ENCODE measurements around the gene NOVA2. TPM values are rescaled to one million over a fixed set of nuclear protein-coding genes. Genes with fewer than 3 reads are reported as not detected.
"Not testable (repeated sequence)": the region's sequence is repeated elsewhere in the genome, so short reads cannot be mapped to it uniquely, and the experiment has no call there.

The NOVA2 gene
- total RNA-seq, 1 donor = under 0.01 TPM

DNA sequence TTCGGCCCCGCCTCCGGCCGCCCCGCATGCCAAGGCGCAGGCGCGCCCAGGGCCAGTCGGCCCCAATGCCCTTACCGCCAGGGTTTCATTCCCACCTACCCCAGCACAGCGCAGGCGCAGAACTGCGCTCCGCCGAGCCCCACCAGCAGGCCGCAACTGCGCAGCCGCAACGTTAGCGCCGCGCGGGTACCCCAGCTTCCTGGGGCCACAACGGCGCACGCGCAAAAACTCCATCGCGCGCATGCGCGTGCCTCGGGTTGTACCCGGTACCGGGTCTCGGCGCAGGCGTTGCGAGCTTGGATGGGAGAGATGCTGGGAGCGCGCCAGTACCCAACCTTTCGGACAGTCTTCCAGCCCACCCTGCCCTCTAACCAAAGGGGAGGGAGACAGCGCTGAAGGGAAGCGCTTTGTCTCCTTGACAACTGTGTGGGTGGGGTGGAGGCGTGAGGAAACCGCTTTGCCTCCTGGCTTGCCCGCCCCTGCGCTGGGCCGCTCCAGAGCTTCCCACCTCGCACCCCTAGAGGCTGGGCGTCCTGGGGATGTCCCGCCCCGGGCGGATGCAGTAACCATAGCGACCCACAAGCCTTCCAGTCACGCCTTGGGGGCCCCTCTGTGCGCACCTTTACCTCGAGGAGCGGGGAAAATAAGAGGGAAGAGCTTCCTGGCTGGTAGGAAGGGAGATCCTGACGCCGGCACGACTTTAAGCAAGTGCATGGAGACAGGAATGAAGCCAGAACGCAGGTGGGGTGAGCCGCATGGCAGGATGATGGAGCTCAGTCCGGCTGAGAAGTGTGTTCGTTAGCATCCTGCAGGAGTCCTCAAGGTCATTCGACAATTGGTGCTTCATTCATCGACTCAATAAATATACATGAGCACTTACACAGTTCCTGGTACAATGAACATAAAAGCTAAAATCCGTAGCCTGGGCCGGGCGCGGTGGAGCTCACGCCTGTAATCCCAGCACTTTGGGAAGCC is 70.7 kb downstream of the NOVA2 start:
- Histone ChIP-seq H3K4me1 (ENCODE audit: insufficient read depth, low read length) (peaks cover 18% of the 10 kb centered on the region), H3K4me3 (ENCODE audit: low read length) (peak overlapping the region; percentile 72), H3K27me3 (ENCODE audit: insufficient read depth, low read length) (no peaks in the 10 kb centered on the region), H3K9me3 (ENCODE audit: low read depth, low read length) (no peaks in the 10 kb centered on the region)

DNA sequence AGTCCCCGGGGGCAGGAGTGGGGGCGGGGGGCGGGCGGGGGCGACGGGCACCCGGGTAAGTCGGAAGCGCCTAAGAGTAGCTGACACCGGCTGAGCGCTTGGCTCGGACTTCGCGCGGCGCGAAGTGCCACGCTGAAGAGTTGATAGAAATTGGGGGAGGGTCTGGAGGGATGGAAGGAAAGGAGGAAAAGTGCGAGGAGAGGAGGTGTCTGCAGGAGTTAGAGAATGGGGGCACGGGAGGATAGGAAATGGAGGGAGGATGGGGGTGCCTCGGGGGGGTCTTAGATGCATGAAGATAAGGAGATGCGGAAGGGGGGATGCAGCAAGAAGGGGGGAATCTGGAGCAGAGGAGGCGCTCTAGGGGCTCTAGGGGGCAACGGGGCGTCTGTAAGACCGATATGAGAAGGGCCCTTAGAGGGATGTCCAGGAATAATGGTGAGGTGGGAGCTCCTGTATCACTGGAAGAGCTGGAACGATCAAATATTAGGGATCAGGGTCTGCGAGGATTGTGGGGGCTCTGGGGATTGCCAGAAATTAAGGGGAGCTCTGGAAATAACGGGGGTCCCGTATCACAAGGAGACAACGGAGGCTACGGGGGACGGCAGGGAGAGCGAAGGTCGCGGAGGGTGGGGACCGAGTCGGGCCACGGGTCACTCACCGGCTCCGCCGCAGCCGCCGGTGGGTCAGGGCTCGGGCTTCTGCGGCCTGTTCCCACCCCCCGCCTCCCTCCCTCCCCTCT is 71.6 kb downstream of the NOVA2 start, which contains the start of gene MYPOP:
MYPOP (minus strand) TSS at position 702 of the 739 bp plus-strand sequence. CDS start 840 bp downstream, outside the sequence.
- Histone ChIP-seq H3K4me3 (ENCODE audit: low read length) (peak within 1 kb of the TSS; percentile 72), H3K9me3 (ENCODE audit: low read depth, low read length) (no peaks in the 10 kb centered on the region), H3K4me1 (ENCODE audit: insufficient read depth, low read length) (peaks cover 23% of the 10 kb centered on the region), H3K27me3 (ENCODE audit: insufficient read depth, low read length) (no peaks in the 10 kb centered on the region)

DNA sequence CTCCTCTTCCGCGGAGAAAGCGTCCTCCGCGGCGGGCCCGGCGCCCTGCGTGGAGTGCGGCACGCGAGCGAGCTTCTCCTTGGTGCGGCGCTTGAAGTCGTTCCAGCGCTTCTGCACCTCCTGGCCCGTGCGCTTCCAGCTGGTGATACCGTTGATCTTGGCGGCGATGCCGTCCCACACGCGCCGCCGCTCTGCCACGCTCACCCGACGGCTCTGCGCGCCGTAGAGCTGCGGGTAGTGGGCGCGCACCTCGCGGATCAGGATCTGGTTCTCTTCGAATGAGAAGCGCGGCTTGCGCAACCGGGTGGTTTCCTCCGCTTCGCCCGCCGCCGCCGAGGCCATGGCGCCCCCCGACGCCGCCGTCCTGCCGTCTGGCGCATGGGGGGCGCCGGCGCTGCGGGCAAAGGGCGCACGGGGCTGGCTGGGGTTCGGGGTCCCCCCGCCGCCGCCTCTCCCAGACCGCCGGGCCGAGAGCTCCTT is 72.2 kb downstream of the NOVA2 start:
- no peaks in the 10 kb centered on the region for H3K27me3 ChIP-seq (ENCODE audit: insufficient read depth, low read length)
- H3K9me3 ChIP-seq (ENCODE audit: low read depth, low read length) = no peaks in the 10 kb centered on the region
- peak overlapping the region; percentile 24 for H3K4me3 ChIP-seq (ENCODE audit: low read length)
- peaks cover 25% of the 10 kb centered on the region for H3K4me1 ChIP-seq (ENCODE audit: insufficient read depth, low read length)

- no peaks in the 10 kb centered on the region for H3K27me3 ChIP-seq (ENCODE audit: insufficient read depth, low read length)
- peaks cover 25% of the 10 kb centered on the region for H3K4me1 ChIP-seq (ENCODE audit: insufficient read depth, low read length)
- H3K9me3 ChIP-seq (ENCODE audit: low read depth, low read length) = no peaks in the 10 kb centered on the region
- no peak overlapping the region for H3K4me3 ChIP-seq (ENCODE audit: low read length)
These were observed 72.8 kb downstream of the NOVA2 start for GRCh38 chr19:45900738-45901431.

DNA sequence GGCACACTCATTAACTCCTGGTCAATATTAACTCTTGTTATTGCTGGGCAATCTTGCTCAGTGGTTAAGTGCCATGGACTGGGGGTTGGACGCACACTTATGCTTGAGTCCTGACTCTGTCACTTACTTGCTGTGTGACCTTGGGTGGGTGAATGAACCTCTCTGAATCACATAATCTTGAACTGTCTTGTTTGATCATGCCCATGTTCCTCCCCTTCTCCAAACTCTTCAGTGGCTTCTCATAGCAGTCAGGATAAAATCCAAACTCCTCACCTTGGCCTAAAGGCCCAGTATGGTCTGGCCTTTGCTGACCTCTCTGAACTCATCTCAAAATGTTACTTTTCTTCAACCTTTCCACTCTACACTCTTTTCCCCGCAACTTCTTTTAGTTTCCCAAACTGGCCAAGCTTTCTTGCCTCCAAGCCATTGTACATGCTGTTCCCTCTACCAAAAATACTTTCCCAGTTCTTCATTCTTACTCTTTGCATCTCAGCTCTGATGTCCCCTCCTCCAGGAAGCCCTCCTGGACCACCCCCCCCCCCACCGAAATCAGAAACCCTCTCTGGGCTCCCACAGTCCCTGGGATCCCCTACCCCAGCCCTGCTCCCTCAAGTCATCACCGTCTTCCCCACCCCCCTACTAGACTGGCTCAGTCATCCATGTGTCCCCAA is 73.6 kb downstream of the NOVA2 start:
- Histone ChIP-seq H3K4me3 (ENCODE audit: low read length) (no peak overlapping the region), H3K9me3 (ENCODE audit: low read depth, low read length) (no peaks in the 10 kb centered on the region), H3K4me1 (ENCODE audit: insufficient read depth, low read length) (peaks cover 25% of the 10 kb centered on the region), H3K27me3 (ENCODE audit: insufficient read depth, low read length) (no peaks in the 10 kb centered on the region)

- Histone ChIP-seq H3K27me3 (ENCODE audit: insufficient read depth, low read length) (no peaks in the 10 kb centered on the region), H3K9me3 (ENCODE audit: low read depth, low read length) (no peaks in the 10 kb centered on the region), H3K4me1 (ENCODE audit: insufficient read depth, low read length) (peaks cover 25% of the 10 kb centered on the region), H3K4me3 (ENCODE audit: low read length) (no peak overlapping the region)
These were observed 74.4 kb downstream of the NOVA2 start for GRCh38 chr19:45899253-45899652.

GRCh38 chr19:45897261-45897812 is 76.3 kb downstream of the NOVA2 start:
- H3K9me3 ChIP-seq (ENCODE audit: low read depth, low read length) = no peaks in the 10 kb centered on the region
- no peak overlapping the region for H3K4me3 ChIP-seq (ENCODE audit: low read length)
- peaks cover 17% of the 10 kb centered on the region for H3K4me1 ChIP-seq (ENCODE audit: insufficient read depth, low read length)
- H3K27me3 ChIP-seq (ENCODE audit: insufficient read depth, low read length) = no peaks in the 10 kb centered on the region

- not testable (repeated sequence) for H3K27me3 ChIP-seq (ENCODE audit: insufficient read depth, low read length); H3K9me3 ChIP-seq (ENCODE audit: low read depth, low read length); H3K4me3 ChIP-seq (ENCODE audit: low read length)
- peaks cover 12% of the 10 kb centered on the region for H3K4me1 ChIP-seq (ENCODE audit: insufficient read depth, low read length)
These were observed 77.6 kb downstream of the NOVA2 start for GRCh38 chr19:45895983-45896599.

DNA sequence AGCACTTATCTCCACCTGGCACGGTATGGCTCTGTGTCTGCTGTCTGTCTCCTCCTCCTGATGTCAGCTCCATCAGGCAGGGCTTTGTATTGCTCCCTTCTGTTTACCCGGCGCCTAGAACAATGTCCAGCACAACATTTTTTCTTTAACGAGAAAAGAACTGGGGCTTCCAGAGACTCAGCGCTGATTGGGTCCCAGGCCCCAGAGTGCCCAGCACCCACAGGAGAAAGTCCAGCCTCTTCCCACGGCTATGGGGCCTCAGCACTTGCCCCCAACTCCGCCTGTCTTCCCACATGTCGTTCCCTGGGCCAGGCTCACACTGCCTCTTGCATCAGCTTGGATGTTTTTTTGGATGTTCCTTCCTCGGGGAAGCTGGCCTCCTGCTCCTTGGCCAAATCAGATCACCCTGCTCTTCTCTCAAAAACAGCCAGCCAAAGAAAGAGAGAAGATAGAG is 78.1 kb downstream of the NOVA2 start:
- Histone ChIP-seq H3K4me3 (ENCODE audit: low read length) (no peak overlapping the region), H3K27me3 (ENCODE audit: insufficient read depth, low read length) (no peaks in the 10 kb centered on the region), H3K4me1 (ENCODE audit: insufficient read depth, low read length) (peaks cover 7% of the 10 kb centered on the region), H3K9me3 (ENCODE audit: low read depth, low read length) (no peaks in the 10 kb centered on the region)

- Histone ChIP-seq H3K9me3 (ENCODE audit: low read depth, low read length) (no peaks in the 10 kb centered on the region), H3K27me3 (ENCODE audit: insufficient read depth, low read length) (no peaks in the 10 kb centered on the region), H3K4me1 (ENCODE audit: insufficient read depth, low read length) (peaks cover 5% of the 10 kb centered on the region), H3K4me3 (ENCODE audit: low read length) (no peak overlapping the region)
These were observed 82.8 kb downstream of the NOVA2 start for GRCh38 chr19:45890877-45891276.

- Histone ChIP-seq H3K9me3 (ENCODE audit: low read depth, low read length) (no peaks in the 10 kb centered on the region), H3K27me3 (ENCODE audit: insufficient read depth, low read length) (no peaks in the 10 kb centered on the region), H3K4me3 (ENCODE audit: low read length) (no peak overlapping the region), H3K4me1 (ENCODE audit: insufficient read depth, low read length) (peaks cover 18% of the 10 kb centered on the region)
These were observed 84.3 kb downstream of the NOVA2 start for GRCh38 chr19:45889210-45889885.

GRCh38 chr19:45887200-45887710 is 86.4 kb downstream of the NOVA2 start:
- Histone ChIP-seq H3K4me1 (ENCODE audit: insufficient read depth, low read length) (peaks cover 35% of the 10 kb centered on the region), H3K27me3 (ENCODE audit: insufficient read depth, low read length) (no peaks in the 10 kb centered on the region), H3K4me3 (ENCODE audit: low read length) (peak overlapping the region; percentile 65), H3K9me3 (ENCODE audit: low read depth, low read length) (no peaks in the 10 kb centered on the region)

All from mononuclear cell (primary cell).